Stimulated activated CD8-positive, alpha-beta memory T cell treated with anti-CD3 and anti-CD28 coated beads, Interleukin-2, amount 100 ng/mL, for 48 hours (primary cell): ENCODE measurements around the gene CTNND2.
"Not testable (repeated sequence)": the region's sequence is repeated elsewhere in the genome, so short reads cannot be mapped to it uniquely, and the experiment has no call there.

ENCODE experiments used
- DNase-seq, 2 donors: peaks; one replicate each; pipeline ENCODE4 v3.0.0-alpha.2; 2020; ENCODE audit warnings: low read depth in 2 of 2

The CTNND2 gene

GRCh38 chr5:11082404-11082945 is 821.8 kb downstream of the CTNND2 start:
- DNase-seq, result no peak

GRCh38 chr5:11076945-11077613 is 827.2 kb downstream of the CTNND2 start:
- DNase-seq, result no peak

DNA sequence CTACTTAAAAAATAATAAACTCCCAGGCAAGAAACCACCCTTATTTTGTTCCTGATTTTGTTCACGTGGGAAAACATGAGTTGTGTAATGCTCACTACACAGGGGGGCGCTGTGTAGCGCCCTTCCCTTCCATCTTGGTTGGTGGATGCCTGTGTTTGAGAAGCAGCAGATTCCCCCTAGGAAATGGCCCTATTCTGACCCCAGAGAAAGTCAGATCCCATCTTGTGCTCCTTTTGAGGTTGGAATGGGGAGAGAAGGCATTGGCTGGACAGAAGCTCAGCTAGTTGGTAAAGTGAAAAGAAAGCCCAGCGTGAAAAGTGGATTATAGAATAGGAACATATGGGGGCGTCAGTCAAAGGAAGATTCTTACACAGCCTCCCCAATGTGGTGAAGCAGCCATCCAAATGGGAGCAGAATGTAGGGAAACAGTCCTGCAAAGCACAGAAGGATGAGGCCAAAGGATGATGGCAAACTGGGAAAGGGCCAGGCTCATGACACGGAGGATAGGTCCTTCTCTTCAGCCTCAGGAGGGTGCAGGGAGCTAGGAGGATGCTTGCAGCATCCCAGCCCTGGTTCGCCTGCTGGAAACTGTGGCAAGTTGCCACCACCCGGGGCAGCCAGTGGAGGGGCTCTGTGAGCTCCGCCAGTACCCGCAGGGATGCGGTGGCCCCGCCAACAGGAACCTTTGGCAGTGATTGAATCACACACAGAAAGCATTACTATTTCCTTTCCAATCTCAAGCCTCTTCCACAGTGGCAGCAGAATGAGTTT is 829.0 kb downstream of the CTNND2 start:
- DNase-seq, result no peak

GRCh38 chr5:11072568-11072967 is 831.7 kb downstream of the CTNND2 start:
- DNase-seq, result no peak

DNA sequence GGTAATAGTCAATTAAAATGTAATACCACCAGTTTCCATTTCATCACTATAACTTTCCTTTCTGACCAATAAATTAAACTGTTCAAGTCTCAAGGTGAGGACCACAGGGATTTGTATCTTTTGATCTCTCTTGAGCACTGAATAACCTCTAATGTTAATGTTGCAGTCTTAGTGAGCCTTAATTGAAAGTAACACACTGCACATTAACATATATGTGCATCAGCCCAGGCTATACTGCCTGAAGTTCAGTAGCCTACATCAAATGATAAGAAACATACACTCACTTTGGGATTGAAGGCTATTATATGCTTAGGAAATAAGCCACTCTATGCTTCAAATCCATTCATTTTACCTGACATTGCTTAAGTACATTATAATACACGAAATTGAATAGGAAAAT is 832.2 kb downstream of the CTNND2 start:
- DNase-seq, result no peak

GRCh38 chr5:11069041-11069440 is 835.2 kb downstream of the CTNND2 start:
- DNase-seq, result no peak

- not testable (repeated sequence) for DNase-seq
These were observed 838.5 kb downstream of the CTNND2 start for GRCh38 chr5:11065723-11066122.

DNA sequence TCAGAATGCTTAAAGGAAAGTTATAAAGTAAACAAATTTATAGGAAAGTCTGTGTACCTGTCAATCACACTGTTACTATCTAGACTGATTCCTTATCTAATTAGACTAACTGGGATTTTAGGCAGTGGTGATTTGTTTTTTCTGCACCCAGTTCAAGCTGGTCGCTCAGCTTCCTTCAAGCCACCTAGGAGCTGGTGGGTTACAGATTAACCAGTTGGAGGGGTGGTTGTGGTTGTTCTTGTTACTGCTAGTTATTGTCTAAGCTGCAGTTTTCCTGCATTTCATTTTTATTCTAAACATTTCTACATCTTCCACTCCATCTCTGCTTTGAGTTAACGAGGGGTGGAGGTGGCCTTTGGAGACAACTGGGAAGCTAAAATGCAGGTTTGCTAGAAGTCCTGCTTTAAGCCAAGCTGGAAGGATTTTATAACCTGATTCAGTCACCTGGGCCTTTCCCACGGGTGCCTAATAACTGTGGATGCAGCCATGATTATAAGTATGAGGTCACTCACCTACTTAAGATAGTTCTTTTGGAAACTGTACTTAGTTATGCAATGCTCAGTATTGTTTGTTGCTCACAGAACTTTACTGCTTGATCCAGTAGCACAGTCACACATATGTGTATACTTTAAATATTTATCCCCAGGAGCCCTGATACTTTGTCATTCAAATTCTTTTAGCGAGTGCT is 839.3 kb downstream of the CTNND2 start:
- DNase-seq, result no peak

- no peak for DNase-seq
These were observed 841.8 kb downstream of the CTNND2 start for GRCh38 chr5:11062397-11062796.

- no peak for DNase-seq
These were observed 847.7 kb downstream of the CTNND2 start for GRCh38 chr5:11056560-11056959.

- no peak for DNase-seq
These were observed 850.2 kb downstream of the CTNND2 start for GRCh38 chr5:11054014-11054413.

DNA sequence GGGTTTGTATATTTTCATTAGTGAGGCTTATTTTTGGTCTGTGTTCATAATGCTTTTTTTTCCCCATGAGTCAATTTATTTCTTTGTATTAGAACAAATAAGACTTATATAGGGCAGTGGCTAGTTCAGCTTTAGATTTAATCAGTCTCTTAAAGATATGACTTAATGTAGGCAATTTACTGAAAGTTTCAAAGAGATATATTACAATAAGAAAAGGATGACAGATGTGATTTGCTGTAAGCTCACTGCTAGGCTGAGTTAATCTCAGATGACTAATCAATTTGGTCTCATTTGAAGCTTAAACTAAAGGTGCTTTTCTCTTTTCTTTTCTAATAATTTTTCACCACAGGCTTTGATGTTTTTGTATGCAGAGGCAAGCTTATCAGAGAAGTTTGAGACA is 851.4 kb downstream of the CTNND2 start:
- no peak for DNase-seq

DNA sequence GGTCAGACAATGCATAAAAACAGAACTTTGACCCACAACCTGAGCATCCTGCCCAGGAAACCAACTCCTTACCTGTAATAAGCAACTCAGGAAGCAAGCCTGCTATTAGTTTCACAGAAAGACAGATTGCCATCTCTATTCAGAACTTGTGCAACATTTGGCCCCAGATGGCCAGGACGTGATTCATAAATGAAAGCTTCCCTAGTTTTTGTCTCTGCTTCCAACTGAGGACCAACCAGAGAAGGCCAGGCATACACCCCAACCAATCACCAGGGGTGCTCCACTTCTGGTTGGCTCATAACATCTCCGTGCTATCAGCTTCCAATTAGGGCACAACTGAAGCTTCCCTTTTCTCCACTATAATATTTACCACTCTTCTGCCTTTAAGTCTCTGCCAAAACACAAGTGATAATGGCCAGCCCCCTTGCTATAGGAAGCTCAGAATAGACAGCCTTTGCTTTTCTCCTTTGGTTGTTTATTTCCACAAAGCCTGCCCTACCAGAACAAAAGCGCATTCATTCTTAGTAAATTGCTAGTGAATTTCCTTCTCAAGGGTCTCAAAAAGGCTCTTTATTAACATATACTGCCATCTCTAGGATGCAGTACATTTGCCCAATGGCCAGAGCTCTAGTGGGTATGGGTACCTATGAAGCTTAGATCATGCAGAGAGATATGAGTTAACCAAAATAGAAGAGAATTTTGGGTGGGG is 853.5 kb downstream of the CTNND2 start:
- no peak for DNase-seq

DNA sequence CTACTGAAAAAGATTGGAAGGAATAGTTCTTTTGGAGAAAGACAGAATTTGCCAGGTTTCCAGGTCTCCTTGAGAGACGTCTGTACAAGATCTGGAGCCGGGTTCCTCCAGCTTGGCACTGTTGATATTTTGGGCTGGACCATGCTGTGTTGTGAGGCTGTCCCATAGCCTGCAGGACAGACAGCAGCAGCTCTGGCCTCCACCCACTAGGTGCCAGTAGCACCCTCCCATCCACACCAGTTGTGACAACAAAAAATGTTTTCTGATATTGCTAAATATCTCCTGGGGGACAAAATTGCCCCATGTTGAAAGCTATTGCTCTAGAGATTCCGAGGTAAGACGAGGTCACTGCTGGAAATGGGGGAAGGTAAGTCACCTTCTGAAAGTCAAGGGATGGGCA is 855.5 kb downstream of the CTNND2 start:
- no peak for DNase-seq

DNA sequence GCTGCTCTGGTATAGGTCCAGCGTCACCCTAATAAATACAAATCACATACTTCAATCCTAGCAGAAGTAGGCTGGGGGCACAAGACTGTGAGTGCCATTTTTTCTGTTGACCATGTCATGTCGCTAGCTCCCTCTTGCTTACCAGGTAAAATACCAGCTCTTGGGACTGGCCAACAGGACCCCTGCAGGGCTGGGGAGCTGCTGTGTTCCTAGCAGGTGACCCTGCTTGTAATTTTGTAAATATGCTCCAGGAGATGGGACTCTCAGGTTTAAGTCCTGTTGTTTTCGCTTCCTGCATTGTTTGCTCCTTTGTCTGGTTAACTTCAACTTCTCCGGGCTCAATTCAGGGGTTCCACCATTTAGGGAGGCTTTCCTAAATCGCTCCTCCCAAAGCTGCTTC is 856.6 kb downstream of the CTNND2 start:
- DNase-seq, result no peak

DNA sequence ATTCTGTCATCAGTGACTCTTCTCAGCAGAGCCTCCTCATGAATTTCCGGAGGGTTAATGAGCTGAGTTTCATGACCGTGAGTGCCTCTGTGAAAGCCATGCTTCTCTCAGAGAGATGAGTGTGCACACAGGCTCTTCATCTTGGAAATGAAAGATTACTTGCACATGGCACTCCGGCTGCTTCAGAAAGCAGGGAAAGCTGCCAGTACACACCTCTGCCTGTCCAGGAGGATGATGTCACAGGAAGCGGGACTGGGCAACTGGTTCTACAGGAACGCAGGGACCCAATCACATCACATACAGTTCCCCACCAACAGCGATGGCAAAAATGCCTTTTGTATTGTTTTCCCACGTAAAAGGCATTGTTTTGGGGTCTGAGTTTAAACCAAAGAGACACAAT is 857.2 kb downstream of the CTNND2 start:
- no peak for DNase-seq

GRCh38 chr5:11046160-11046559 is 858.1 kb downstream of the CTNND2 start:
- DNase-seq, result no peak

DNA sequence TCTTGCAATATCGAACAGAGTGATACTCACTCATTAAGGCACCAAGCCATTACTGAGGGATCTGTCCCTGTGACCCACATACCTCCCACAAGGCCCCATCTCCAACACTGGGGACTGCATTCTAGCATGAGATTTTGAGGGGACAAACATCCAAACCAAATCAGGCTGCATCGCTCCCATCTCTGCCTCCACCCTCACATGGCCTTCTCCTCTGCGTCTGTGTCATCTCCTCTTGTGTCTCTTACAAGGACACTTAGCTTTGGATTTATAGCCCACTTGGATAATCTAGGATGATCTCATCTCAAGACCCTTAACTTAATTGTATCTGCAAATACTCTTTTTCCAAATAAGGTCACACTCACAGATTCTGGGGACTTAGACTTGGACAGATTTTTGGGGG is 858.8 kb downstream of the CTNND2 start:
- no peak for DNase-seq

DNA sequence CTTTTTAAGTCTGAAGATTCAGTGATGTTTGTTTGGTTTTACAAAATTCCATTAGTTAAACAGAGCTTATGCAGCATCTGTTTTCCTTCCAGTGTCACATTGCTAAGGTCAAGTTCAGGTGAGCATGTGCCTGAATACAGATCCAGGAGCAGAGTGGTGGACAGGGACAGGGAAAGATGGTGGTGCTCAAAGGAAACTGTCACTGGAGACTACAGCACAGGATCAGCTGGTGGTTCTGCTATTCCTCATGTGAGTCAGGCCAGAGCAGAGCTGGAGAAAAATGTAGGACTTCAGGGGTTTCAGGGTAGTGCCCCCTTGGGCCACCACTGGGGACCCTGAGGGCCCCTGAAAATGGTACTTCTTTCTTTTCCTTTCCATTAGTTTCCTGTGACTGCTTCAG is 859.7 kb downstream of the CTNND2 start:
- DNase-seq, result no peak

GRCh38 chr5:11043881-11044280 is 860.4 kb downstream of the CTNND2 start:
- DNase-seq, result no peak

DNA sequence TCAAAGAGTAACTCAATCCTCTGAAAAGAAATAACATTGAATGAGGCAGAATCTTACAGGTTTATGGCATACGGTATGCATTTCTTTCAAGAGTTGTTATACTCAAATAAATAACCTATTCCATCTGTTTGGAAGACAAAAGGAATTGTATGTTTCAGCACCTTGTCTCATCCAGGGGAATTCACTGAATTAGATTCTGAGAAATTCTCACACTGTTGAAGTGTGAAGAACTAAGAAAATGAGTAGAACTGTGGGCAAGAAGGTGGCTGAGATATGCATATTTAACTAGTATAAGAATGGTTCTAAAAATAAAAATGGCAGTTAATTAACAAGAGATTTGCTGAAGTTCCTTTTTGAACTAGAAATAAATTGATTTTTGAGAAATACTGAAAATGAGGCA is 863.9 kb downstream of the CTNND2 start:
- DNase-seq, result no peak

DNA sequence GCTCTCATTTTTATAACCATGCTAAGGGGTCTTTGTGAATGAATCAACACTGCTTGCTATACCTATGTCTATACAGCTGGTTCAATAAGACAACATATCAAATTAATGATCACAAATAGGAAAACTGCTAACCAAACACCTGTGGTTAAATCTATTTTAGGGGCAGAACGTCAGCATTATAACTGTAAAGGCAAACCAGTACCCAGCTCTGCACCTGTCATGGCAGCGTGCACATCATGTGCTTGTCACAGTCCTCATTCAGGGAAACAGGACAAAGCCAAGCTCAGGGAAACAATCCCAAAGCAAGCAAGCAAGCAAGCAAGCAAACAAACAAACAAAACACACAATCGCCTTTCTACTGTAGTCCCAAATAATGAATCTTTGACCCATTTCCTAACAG is 865.5 kb downstream of the CTNND2 start:
- no peak for DNase-seq
